ENCODE results near the gene CARS2. TPM values are rescaled to one million over a fixed set of nuclear protein-coding genes. Genes with fewer than 3 reads are reported as not detected.

Gene CARS2
- total RNA-seq, 3 donors from 2014 or later (not counting 1 experiment from before 2014, with no cell fraction given), result 65.3 to 77.3 (median 73.0) TPM

DNA sequence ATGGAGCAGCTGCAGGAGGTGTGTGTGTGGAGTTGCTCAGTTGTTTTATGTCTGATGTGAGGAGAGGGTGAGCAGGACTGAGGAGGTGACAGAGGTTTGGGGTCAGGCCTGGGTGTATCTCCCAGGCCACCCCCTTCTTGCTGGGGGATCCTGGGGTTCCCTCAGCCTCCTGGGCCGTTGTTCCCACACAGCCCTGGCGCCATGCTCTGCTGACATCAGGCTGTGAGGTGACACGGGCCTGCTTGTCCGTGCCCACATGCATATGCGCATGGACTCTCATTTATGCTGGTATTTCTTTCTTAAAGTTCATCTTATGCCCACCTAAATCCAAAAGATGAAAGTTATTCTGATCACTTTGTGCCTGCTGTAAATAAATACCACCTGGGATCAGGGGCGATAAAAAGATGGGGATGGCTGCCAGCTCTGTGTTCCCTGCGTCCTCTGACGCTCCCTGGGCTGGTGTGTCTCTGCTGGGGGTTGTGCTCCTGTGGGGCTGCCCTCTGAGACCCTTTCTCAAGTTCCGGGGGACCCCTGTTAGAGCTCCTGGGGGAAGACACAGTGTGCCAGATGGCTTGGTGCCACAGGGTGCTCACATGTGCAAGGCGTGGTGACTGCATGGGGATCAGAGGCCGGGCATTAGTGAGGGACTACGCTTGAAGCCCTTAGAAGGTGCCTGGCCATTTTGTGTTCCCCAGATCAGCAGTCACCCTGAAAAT is 78.0 kb downstream of the CARS2 start:
- ATAC-seq, result no peak
- H3K4me1 Mint-ChIP-seq, result peaks cover 24 to 32% of the 10 kb centered on the region in 2 donors
- TF ChIP-seq, protein P1, sequence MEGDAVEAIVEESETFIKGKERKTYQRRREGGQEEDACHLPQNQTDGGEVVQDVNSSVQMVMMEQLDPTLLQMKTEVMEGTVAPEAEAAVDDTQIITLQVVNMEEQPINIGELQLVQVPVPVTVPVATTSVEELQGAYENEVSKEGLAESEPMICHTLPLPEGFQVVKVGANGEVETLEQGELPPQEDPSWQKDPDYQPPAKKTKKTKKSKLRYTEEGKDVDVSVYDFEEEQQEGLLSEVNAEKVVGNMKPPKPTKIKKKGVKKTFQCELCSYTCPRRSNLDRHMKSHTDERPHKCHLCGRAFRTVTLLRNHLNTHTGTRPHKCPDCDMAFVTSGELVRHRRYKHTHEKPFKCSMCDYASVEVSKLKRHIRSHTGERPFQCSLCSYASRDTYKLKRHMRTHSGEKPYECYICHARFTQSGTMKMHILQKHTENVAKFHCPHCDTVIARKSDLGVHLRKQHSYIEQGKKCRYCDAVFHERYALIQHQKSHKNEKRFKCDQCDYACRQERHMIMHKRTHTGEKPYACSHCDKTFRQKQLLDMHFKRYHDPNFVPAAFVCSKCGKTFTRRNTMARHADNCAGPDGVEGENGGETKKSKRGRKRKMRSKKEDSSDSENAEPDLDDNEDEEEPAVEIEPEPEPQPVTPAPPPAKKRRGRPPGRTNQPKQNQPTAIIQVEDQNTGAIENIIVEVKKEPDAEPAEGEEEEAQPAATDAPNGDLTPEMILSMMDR (IDR thresholded peaks at IDR 0.05), result no peak
- Histone ChIP-seq H3K36me3 (ENCODE audit: control insufficient read depth, insufficient read depth, low read length) (peaks cover 19% of the 10 kb centered on the region), H3K4me1 (ENCODE audit: control insufficient read depth, insufficient read depth, low read length) (peaks cover 12% of the 10 kb centered on the region), H3K9me3 (ENCODE audit: control insufficient read depth, insufficient read depth, low read length) (no peaks in the 10 kb centered on the region), H3K27ac (ENCODE audit: low read length) (no peak overlapping the region), H3K4me3 (ENCODE audit: low read length) (no peak overlapping the region), H3K27me3 (ENCODE audit: control insufficient read depth, insufficient read depth, low read length) (no peaks in the 10 kb centered on the region)
- intact Hi-C loops (cut with micrococcal nuclease), result no loop called here
- H3K9me3 Mint-ChIP-seq, result no peaks in the 10 kb centered on the region
- DNase-seq, result no peak
- 84% methylated on average over 12 of the region's 12 CpGs for WGBS (ENCODE audit: insufficient coverage)
- H3K4me3 Mint-ChIP-seq, result no peak overlapping the region
- no peaks in the 10 kb centered on the region for H3K27me3 Mint-ChIP-seq (ENCODE audit: low read depth in 2 of 2)
- no peaks in the 10 kb centered on the region for H3K36me3 Mint-ChIP-seq
- H3K27ac Mint-ChIP-seq, result no peak overlapping the region

DNA sequence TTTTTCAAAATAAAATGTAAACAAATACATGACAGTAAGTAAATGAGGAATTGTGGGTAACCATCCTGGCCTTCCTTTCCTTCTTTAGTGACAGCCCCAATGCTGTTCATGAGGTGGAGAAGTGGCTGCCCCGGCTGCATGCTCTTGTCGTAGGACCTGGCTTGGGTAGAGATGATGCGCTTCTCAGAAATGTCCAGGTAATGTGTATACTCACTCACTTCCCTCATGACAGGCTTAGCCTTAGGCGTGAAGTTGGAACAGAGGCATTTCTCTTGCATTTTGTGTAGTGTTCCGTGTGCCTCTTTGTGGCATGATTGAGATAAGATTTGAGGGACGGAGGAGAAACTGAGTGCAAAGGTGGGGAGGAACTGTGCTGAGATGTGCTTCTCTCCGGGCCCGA is 78.6 kb downstream of the CARS2 start:
- no peak overlapping the region for H3K27ac ChIP-seq (ENCODE audit: low read length)
- no peak for DNase-seq
- no peaks in the 10 kb centered on the region for H3K9me3 ChIP-seq (ENCODE audit: control insufficient read depth, insufficient read depth, low read length)
- no peaks in the 10 kb centered on the region for H3K36me3 Mint-ChIP-seq
- peaks cover 19% of the 10 kb centered on the region for H3K36me3 ChIP-seq (ENCODE audit: control insufficient read depth, insufficient read depth, low read length)
- peaks cover 12% of the 10 kb centered on the region for H3K4me1 ChIP-seq (ENCODE audit: control insufficient read depth, insufficient read depth, low read length)
- no peaks in the 10 kb centered on the region for H3K27me3 Mint-ChIP-seq (ENCODE audit: low read depth in 2 of 2)
- no peak overlapping the region for H3K27ac Mint-ChIP-seq
- peaks cover 24 to 32% of the 10 kb centered on the region in 2 donors for H3K4me1 Mint-ChIP-seq
- no peak for ATAC-seq
- intact Hi-C loops (cut with micrococcal nuclease), result no loop called here
- no peak overlapping the region for H3K4me3 ChIP-seq (ENCODE audit: low read length)
- TF ChIP-seq, protein P1 (IDR thresholded peaks at IDR 0.05), result no peak
- no peaks in the 10 kb centered on the region for H3K27me3 ChIP-seq (ENCODE audit: control insufficient read depth, insufficient read depth, low read length)
- no peak overlapping the region for H3K4me3 Mint-ChIP-seq
- WGBS (ENCODE audit: insufficient coverage), result 95% methylated on average over 8 of the region's 8 CpGs
- no peaks in the 10 kb centered on the region for H3K9me3 Mint-ChIP-seq

DNA sequence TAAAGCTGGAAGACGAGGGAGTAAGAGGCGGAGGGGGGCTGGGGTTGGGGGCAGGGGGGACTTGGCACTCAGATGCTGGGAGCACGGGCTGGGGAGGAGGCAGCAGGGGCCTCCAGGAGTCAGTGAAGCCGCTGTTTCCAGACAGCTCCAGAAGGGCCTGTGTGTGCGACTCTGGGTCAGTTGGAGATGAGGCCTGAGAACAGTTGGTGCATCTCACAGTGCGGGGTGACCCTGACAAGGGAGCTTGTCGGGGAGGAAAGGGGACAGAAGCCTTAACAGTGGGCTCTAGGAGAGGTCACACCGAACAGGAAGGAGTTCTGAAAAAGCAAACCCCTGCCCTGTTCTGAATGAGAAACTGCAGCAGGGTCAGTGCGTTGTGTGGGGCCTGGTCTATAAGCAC is 79.4 kb downstream of the CARS2 start:
- TF ChIP-seq, protein P1 (IDR thresholded peaks at IDR 0.05), result no peak
- Histone ChIP-seq H3K4me3 (ENCODE audit: low read length) (no peak overlapping the region), H3K9me3 (ENCODE audit: control insufficient read depth, insufficient read depth, low read length) (no peaks in the 10 kb centered on the region), H3K27ac (ENCODE audit: low read length) (no peak overlapping the region), H3K4me1 (ENCODE audit: control insufficient read depth, insufficient read depth, low read length) (peaks cover 12% of the 10 kb centered on the region), H3K27me3 (ENCODE audit: control insufficient read depth, insufficient read depth, low read length) (no peaks in the 10 kb centered on the region), H3K36me3 (ENCODE audit: control insufficient read depth, insufficient read depth, low read length) (peaks cover 19% of the 10 kb centered on the region)
- Mint-ChIP-seq H3K4me1 (peaks cover 24 to 32% of the 10 kb centered on the region in 2 donors), H3K27ac (peak overlapping the region in 1 of 2 donors; percentile 1), H3K36me3 (no peaks in the 10 kb centered on the region), H3K4me3 (no peak overlapping the region), H3K9me3 (no peaks in the 10 kb centered on the region), H3K27me3 (ENCODE audit: low read depth in 2 of 2) (no peaks in the 10 kb centered on the region)
- intact Hi-C loops (cut with micrococcal nuclease), result no loop called here
- ATAC-seq (no peak), DNase-seq (no peak)
- WGBS (ENCODE audit: insufficient coverage), result 96% methylated on average over 9 of the region's 9 CpGs

Measured in natural killer cell (primary cell).